Chondrocyte (in vitro differentiated cells): Measurements from ENCODE around the gene ABI1. TPM values are rescaled to one million over a fixed set of nuclear protein-coding genes. Genes with fewer than 3 reads are reported as not detected.

Experiments
- DNase-seq: peaks from one replicate; pipeline ENCODE4 v3.0.0; 2021; ENCODE audit warnings: mixed read lengths, low spot score
- H3K27ac Mint-ChIP-seq: one replicate; pipeline ENCODE4 v1.8.0; 2021; ENCODE audit warnings: mild to moderate bottlenecking, moderate library complexity, mixed read lengths; ENCODE audit not compliant: unreplicated experiment
- H3K27me3 Mint-ChIP-seq: 2 replicates; pipeline ENCODE4 v1.8.0; 2021; ENCODE audit warnings: low read depth, mixed read lengths
- H3K36me3 Mint-ChIP-seq: 2 replicates; pipeline ENCODE4 v1.8.0; 2021; ENCODE audit warnings: low read depth, mixed read lengths
- H3K4me1 Mint-ChIP-seq: 2 replicates; pipeline ENCODE4 v1.8.0; 2021; ENCODE audit warnings: low read depth, mild to moderate bottlenecking, mixed read lengths
- H3K4me3 Mint-ChIP-seq: one replicate; pipeline ENCODE4 v1.8.0; 2021; ENCODE audit warnings: mild to moderate bottlenecking, moderate library complexity, mixed read lengths; ENCODE audit not compliant: unreplicated experiment
- H3K9me3 Mint-ChIP-seq: 2 replicates; pipeline ENCODE4 v1.8.0; 2021; ENCODE audit warnings: low read depth, mixed read lengths
- total RNA-seq: library from RNA; stranded (reverse); gene quantifications from 3 replicates; pipeline ENCODE4 v1.2.1, GENCODE V29; 2021
- TF ChIP-seq, protein P1 (sequence below): fragments of 200-600 bp; sonication (generic); IDR thresholded peaks from 2 replicates; pipeline ENCODE4 v1.5.0; 2021; ENCODE audit warnings: antibody characterized with exemption, mild to moderate bottlenecking, moderate library complexity

Gene ABI1
- total RNA-seq, 1 donor from 2014 or later = 51.9 TPM

DNA sequence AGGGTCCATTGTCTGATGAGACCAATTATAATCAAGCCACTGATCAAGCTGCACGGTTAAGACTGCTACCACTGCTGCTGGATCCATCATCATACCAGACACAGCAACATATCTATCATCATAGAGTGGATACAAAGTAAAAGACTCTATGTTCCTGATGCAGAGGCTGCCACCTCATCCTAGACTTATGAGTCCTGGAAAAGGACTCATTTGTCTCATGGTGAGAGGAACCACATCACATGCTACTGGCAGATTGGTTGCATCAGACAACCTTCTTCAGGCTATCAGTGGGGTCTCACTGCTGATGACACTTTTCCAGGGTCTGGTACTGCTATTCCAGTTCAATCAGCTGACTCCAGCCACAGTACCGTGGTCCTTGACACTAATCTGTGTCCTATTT lies 79.0 kb downstream of the ABI1 start:
- Mint-ChIP-seq H3K27ac (peak overlapping the region; percentile 90), H3K4me1 (peaks cover 20% of the 10 kb centered on the region), H3K4me3 (no peak overlapping the region), H3K27me3 (no peaks in the 10 kb centered on the region), H3K9me3 (no peaks in the 10 kb centered on the region), H3K36me3 (no peaks in the 10 kb centered on the region)
- no peak for DNase-seq
- TF ChIP-seq, protein P1, sequence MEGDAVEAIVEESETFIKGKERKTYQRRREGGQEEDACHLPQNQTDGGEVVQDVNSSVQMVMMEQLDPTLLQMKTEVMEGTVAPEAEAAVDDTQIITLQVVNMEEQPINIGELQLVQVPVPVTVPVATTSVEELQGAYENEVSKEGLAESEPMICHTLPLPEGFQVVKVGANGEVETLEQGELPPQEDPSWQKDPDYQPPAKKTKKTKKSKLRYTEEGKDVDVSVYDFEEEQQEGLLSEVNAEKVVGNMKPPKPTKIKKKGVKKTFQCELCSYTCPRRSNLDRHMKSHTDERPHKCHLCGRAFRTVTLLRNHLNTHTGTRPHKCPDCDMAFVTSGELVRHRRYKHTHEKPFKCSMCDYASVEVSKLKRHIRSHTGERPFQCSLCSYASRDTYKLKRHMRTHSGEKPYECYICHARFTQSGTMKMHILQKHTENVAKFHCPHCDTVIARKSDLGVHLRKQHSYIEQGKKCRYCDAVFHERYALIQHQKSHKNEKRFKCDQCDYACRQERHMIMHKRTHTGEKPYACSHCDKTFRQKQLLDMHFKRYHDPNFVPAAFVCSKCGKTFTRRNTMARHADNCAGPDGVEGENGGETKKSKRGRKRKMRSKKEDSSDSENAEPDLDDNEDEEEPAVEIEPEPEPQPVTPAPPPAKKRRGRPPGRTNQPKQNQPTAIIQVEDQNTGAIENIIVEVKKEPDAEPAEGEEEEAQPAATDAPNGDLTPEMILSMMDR = no peak

DNA sequence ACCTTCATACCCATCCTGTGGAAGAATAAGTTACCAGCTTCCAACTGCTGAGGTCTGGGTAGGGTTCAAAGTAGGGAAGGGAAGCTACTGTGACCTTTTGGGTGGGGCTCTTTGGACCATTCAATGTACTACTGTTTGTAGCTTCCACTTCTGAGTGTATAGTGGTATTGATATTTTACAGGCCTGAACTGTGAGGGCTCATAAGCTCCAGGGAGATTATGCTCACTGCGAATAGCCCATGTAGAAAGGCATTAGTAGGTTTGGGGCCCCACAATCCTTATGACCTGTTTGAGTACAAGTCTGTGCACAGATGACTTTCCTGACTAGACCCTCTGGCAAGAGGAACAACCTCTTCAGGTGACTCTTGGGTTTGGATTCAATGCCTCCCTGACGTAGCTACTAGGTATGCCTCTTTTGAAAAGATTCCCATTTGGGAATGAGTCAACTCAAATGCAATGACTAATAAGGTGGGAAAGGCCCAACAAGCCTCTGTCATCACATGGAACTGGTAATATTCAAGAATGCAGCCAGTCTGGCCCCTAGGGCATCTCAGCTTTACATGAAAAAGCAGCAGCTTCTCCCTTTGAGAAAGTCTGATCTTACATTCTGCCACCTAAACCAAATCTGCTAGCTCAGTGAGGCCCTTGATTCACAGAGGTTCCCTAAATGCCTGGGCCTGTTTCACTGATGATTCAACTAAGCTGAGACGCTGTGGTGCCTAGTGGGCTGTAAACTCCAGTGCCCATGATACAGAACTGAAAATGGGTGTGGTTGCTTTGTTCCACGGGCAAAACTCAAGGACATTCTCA lies 79.8 kb downstream of the ABI1 start:
- H3K9me3 Mint-ChIP-seq = no peaks in the 10 kb centered on the region
- TF ChIP-seq, protein P1 = no peak
- H3K36me3 Mint-ChIP-seq = no peaks in the 10 kb centered on the region
- peaks cover 25% of the 10 kb centered on the region for H3K4me1 Mint-ChIP-seq
- no peak overlapping the region for H3K4me3 Mint-ChIP-seq
- H3K27me3 Mint-ChIP-seq = no peaks in the 10 kb centered on the region
- peak overlapping the region; percentile 90 for H3K27ac Mint-ChIP-seq
- DNase-seq = no peak

DNA sequence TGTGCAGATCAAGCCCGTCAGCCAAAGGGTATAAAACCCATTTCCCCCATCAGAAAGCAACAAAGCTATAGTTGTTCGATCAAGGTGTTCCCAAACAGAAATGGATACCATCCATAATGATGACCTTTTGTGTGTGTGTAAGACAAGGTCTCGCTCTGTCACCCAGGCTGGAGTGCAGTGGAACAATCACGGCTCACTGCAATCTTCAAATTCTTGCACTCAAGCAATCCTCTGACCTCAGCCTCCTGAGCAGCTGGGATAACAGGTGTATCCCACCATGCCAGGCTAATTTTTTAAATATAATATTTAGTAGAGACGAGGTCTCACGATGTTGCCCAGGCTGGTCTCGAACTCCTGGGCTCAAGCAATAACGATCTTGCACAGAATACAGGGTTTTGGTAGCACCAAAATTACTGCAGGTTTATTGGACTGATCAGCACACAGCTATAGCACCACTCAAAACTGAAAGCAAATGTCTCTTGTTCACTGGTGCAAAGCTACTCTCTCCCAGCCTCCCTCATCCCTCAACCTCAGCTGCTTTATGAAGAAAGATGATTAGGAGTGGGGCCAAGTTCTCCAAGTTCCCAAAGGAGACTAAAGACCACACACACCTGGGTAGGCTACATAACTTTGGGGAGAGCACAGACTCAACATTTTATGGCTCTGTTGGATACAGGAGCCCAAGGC lies 80.5 kb downstream of the ABI1 start:
- no peak for DNase-seq
- TF ChIP-seq, protein P1 = no peak
- Mint-ChIP-seq H3K36me3 (no peaks in the 10 kb centered on the region), H3K27ac (peak overlapping the region; percentile 90), H3K27me3 (no peaks in the 10 kb centered on the region), H3K9me3 (no peaks in the 10 kb centered on the region), H3K4me1 (peaks cover 31% of the 10 kb centered on the region), H3K4me3 (no peak overlapping the region)

DNA sequence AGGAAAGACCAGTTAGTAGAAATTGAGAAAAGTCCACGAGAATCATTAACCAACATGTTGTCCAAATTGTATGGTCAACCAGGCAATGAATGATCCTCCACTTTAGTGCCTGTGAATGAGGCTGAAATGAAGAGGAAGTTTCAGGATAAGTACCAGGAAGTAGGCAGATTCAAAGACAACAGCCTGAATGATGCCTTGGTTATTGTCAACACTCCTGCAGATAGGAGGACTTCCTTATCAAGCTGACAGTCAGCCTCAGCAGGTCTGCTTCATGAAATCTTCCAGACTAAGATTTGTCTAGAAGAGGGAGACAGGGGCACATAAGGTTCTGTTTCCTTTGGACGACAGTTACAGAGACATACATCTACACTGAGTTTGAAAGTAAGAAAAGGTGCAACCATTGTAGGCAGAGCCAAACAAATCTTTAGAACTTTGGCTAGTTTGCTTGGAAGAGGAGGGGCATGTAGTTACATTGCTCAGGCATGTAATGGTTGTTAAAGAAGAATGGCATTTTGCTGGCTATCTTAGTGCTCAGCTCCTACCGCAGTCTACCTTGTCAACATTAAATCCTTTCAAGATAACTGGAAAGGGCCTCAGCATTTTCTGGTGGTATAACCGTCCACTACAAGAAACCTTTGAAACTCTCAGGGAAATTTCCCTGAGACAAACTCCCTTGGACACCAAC lies 81.4 kb downstream of the ABI1 start:
- Mint-ChIP-seq H3K9me3 (no peaks in the 10 kb centered on the region), H3K4me1 (peaks cover 35% of the 10 kb centered on the region), H3K36me3 (no peaks in the 10 kb centered on the region), H3K27ac (peak overlapping the region; percentile 22), H3K4me3 (no peak overlapping the region), H3K27me3 (no peaks in the 10 kb centered on the region)
- TF ChIP-seq, protein P1 = no peak
- no peak for DNase-seq

DNA sequence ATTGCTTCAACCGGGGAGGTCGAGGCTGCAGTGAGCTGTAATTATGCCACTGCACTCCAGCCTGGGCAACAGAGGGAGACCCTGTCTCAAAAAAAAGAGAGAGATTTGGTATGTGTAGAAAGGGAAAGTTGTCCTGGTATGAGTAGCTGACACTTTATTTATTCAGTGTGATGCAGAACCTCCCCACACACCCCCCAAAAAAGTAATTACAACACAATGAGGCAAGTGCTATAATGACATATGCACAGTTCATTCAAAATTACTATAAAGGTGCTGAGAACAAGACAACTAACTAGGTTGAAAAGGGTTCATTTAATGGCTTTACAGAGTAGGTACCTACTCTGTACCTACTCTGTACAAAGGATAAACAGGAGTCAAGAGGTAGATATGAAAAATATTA lies 83.1 kb downstream of the ABI1 start:
- Mint-ChIP-seq H3K9me3 (no peaks in the 10 kb centered on the region), H3K36me3 (no peaks in the 10 kb centered on the region), H3K27ac (no peak overlapping the region), H3K4me1 (peaks cover 39% of the 10 kb centered on the region), H3K4me3 (no peak overlapping the region), H3K27me3 (no peaks in the 10 kb centered on the region)
- no peak for DNase-seq
- TF ChIP-seq, protein P1 = no peak
